ENCODE measurements around the gene LRRC4C. TPM values are rescaled to one million over a fixed set of nuclear protein-coding genes. Genes with fewer than 3 reads are reported as not detected.

The LRRC4C gene
- total and polyA plus RNA-seq, 4 donors: 0.10 to 0.93 (median 0.30) TPM

DNA sequence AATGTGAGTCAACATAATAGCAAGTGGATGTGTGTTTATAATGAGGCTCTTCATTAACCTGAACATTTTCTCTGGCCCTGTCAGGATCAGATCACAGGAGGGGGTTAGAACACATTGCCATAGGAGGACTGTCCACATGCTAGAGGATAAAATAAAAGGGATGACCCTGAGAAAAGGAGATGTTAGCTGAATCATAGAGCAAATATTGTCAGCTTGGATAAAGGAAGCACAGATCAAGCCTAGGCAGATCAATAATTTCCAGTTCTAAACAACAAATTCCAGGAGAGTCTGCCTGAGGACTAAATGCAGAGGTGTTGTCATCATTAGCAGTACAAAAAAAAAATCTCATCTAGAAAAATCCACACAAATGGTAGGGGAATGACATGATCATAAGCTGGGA, 337.9 kb downstream of the LRRC4C start:
- Histone ChIP-seq H3K27me3 (ENCODE audit: control insufficient read depth in 4 of 4, insufficient read depth in 4 of 4, low read length in 3 of 4) (no peaks in the 10 kb centered on the region), H3K4me3 (ENCODE audit: low read depth in 1 of 3, low read length in 3 of 3) (no peak overlapping the region), H3K27ac (ENCODE audit: low read depth in 1 of 2, low read length in 2 of 2) (no peak overlapping the region), H3K36me3 (ENCODE audit: control insufficient read depth in 4 of 4, insufficient read depth in 3 of 4, low read depth in 1 of 4, low read length in 3 of 4) (no peaks in the 10 kb centered on the region), H3K4me1 (ENCODE audit: control insufficient read depth in 4 of 4, insufficient read depth in 4 of 4, low read length in 3 of 4) (peaks cover 0 to 2% (median 0%) of the 10 kb centered on the region in 4 donors), H3K9me3 (ENCODE audit: control insufficient read depth in 4 of 4, low read length in 3 of 4) (no peaks in the 10 kb centered on the region), H3K9ac (ENCODE audit: low read depth in 1 of 2, low read length in 2 of 2) (no peak overlapping the region)
- DNase-seq (ENCODE audit: low spot score): no peak
- TF ChIP-seq HNF4A (conservative IDR thresholded peaks at IDR 0.05) (peak in 1 of 2 donors; percentile 32), YY1 (IDR thresholded peaks at IDR 0.05) (peak; percentile 32), GABPA (IDR thresholded peaks at IDR 0.05 in 1 of 2, conservative IDR thresholded peaks at IDR 0.05 in 1 of 2) (no peak), RXRA (IDR thresholded peaks at IDR 0.05) (peak in 1 of 2 donors; percentile 42), SP1 (IDR thresholded peaks at IDR 0.05) (no peak), RAD21 (IDR thresholded peaks at IDR 0.05) (peak in 1 of 2 donors; percentile 13), JUND (IDR thresholded peaks at IDR 0.05) (peak in 1 of 2 donors; percentile 44), FOXA2 (IDR thresholded peaks at IDR 0.05) (peak; percentile 27)

DNA sequence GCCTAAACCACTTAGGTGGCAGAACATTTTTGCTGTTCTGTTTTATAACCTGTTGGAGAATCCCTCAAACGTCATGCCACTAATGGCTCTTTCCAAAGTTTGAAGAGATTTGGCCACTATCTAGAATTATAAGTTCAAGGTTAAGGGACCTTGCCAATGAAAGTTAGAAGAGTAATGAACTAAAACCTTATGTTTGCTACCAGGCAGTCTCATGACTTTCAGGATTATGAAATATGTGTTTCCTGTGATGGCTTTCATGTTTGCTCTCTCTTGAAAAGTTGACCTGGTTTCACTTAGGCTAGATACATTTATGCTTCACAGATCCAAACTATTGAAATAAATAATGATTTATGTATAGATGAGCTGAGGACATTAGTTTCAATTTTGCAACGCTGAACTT, 340.0 kb downstream of the LRRC4C start:
- WGBS: 43% methylated on average over 2 of the region's 2 CpGs
- H3K4me3 ChIP-seq (ENCODE audit: low read depth in 1 of 3, low read length in 3 of 3): no peak overlapping the region
- peak overlapping the region in 1 of 2 donors; percentile 57 for H3K27ac ChIP-seq (ENCODE audit: low read depth in 1 of 2, low read length in 2 of 2)
- H3K9me3 ChIP-seq (ENCODE audit: control insufficient read depth in 4 of 4, low read length in 3 of 4): no peaks in the 10 kb centered on the region
- TF ChIP-seq GABPA (IDR thresholded peaks at IDR 0.05 in 1 of 2, conservative IDR thresholded peaks at IDR 0.05 in 1 of 2) (no peak), RXRA (IDR thresholded peaks at IDR 0.05) (peak; percentile 50 to 76), EGR1 (IDR thresholded peaks at IDR 0.05; ENCODE audit: low read depth in 2 of 2) (no peak), TAF1 (conservative IDR thresholded peaks at IDR 0.05) (no peak), FOXA1 (IDR thresholded peaks at IDR 0.05) (no peak), HNF4A (conservative IDR thresholded peaks at IDR 0.05) (peak; percentile 49 to 54), YY1 (IDR thresholded peaks at IDR 0.05) (peak; percentile 51), SP1 (IDR thresholded peaks at IDR 0.05) (peak; percentile 48), FOXA2 (IDR thresholded peaks at IDR 0.05) (no peak)
- TF ChIP-seq, protein P1, sequence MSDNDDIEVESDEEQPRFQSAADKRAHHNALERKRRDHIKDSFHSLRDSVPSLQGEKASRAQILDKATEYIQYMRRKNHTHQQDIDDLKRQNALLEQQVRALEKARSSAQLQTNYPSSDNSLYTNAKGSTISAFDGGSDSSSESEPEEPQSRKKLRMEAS (IDR thresholded peaks at IDR 0.05): no peak
- no peak for DNase-seq (ENCODE audit: low spot score)
- peaks cover 0 to 2% (median 0%) of the 10 kb centered on the region in 4 donors for H3K4me1 ChIP-seq (ENCODE audit: control insufficient read depth in 4 of 4, insufficient read depth in 4 of 4, low read length in 3 of 4)
- no peak overlapping the region for H3K9ac ChIP-seq (ENCODE audit: low read depth in 1 of 2, low read length in 2 of 2)
- no peaks in the 10 kb centered on the region for H3K36me3 ChIP-seq (ENCODE audit: control insufficient read depth in 4 of 4, insufficient read depth in 3 of 4, low read depth in 1 of 4, low read length in 3 of 4)
- no peaks in the 10 kb centered on the region for H3K27me3 ChIP-seq (ENCODE audit: control insufficient read depth in 4 of 4, insufficient read depth in 4 of 4, low read length in 3 of 4)

DNA sequence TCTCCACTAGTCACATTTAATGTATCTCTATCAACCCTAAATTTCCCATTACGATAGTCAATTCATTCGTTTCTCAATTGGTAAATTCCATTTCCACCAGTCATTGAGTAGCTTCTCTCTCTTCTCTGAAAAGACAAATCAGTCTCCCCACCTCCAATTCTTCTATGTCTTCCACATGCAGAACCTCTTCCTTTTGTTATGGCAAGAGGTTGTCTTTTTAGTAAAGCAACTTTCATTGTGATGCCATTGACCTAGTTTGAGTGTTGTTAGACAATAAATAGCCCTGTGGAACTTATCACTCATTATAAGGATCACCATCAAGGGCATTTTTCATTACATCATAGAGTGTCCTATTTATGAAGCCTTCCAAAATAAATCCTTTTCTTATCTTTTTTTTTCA, 340.9 kb downstream of the LRRC4C start:
- H3K4me3 ChIP-seq (ENCODE audit: low read depth in 1 of 3, low read length in 3 of 3): no peak overlapping the region
- H3K9ac ChIP-seq (ENCODE audit: low read depth in 1 of 2, low read length in 2 of 2): no peak overlapping the region
- H3K4me1 ChIP-seq (ENCODE audit: control insufficient read depth in 4 of 4, insufficient read depth in 4 of 4, low read length in 3 of 4): peaks cover 0 to 2% (median 0%) of the 10 kb centered on the region in 4 donors
- 77% methylated on average over 2 of the region's 2 CpGs for WGBS
- no peak for TF ChIP-seq RXRA (IDR thresholded peaks at IDR 0.05)
- TF ChIP-seq SP1 (IDR thresholded peaks at IDR 0.05): no peak
- TF ChIP-seq GABPA (IDR thresholded peaks at IDR 0.05 in 1 of 2, conservative IDR thresholded peaks at IDR 0.05 in 1 of 2): no peak
- TF ChIP-seq FOXA2 (IDR thresholded peaks at IDR 0.05): no peak
- no peak for TF ChIP-seq HNF4A (conservative IDR thresholded peaks at IDR 0.05)
- no peak for TF ChIP-seq FOXA1 (IDR thresholded peaks at IDR 0.05)
- no peak for TF ChIP-seq JUND (IDR thresholded peaks at IDR 0.05)
- no peak for TF ChIP-seq EGR1 (IDR thresholded peaks at IDR 0.05; ENCODE audit: low read depth in 2 of 2)
- TF ChIP-seq, protein P2, sequence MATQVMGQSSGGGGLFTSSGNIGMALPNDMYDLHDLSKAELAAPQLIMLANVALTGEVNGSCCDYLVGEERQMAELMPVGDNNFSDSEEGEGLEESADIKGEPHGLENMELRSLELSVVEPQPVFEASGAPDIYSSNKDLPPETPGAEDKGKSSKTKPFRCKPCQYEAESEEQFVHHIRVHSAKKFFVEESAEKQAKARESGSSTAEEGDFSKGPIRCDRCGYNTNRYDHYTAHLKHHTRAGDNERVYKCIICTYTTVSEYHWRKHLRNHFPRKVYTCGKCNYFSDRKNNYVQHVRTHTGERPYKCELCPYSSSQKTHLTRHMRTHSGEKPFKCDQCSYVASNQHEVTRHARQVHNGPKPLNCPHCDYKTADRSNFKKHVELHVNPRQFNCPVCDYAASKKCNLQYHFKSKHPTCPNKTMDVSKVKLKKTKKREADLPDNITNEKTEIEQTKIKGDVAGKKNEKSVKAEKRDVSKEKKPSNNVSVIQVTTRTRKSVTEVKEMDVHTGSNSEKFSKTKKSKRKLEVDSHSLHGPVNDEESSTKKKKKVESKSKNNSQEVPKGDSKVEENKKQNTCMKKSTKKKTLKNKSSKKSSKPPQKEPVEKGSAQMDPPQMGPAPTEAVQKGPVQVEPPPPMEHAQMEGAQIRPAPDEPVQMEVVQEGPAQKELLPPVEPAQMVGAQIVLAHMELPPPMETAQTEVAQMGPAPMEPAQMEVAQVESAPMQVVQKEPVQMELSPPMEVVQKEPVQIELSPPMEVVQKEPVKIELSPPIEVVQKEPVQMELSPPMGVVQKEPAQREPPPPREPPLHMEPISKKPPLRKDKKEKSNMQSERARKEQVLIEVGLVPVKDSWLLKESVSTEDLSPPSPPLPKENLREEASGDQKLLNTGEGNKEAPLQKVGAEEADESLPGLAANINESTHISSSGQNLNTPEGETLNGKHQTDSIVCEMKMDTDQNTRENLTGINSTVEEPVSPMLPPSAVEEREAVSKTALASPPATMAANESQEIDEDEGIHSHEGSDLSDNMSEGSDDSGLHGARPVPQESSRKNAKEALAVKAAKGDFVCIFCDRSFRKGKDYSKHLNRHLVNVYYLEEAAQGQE (IDR thresholded peaks at IDR 0.05): no peak
- TF ChIP-seq, protein P3, sequence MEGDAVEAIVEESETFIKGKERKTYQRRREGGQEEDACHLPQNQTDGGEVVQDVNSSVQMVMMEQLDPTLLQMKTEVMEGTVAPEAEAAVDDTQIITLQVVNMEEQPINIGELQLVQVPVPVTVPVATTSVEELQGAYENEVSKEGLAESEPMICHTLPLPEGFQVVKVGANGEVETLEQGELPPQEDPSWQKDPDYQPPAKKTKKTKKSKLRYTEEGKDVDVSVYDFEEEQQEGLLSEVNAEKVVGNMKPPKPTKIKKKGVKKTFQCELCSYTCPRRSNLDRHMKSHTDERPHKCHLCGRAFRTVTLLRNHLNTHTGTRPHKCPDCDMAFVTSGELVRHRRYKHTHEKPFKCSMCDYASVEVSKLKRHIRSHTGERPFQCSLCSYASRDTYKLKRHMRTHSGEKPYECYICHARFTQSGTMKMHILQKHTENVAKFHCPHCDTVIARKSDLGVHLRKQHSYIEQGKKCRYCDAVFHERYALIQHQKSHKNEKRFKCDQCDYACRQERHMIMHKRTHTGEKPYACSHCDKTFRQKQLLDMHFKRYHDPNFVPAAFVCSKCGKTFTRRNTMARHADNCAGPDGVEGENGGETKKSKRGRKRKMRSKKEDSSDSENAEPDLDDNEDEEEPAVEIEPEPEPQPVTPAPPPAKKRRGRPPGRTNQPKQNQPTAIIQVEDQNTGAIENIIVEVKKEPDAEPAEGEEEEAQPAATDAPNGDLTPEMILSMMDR (IDR thresholded peaks at IDR 0.05; ENCODE audit: low read depth, low read length, missing input control): no peak
- no peak for TF ChIP-seq YY1 (IDR thresholded peaks at IDR 0.05)
- TF ChIP-seq, protein P4, sequence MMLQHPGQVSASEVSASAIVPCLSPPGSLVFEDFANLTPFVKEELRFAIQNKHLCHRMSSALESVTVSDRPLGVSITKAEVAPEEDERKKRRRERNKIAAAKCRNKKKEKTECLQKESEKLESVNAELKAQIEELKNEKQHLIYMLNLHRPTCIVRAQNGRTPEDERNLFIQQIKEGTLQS (IDR thresholded peaks at IDR 0.05): no peak
- TF ChIP-seq RAD21 (IDR thresholded peaks at IDR 0.05): no peak
- TF ChIP-seq, protein P1 (IDR thresholded peaks at IDR 0.05): no peak
- no peak for TF ChIP-seq TAF1 (conservative IDR thresholded peaks at IDR 0.05)
- no peak for TF ChIP-seq HNF4G (IDR thresholded peaks at IDR 0.05)
- no peak for TF ChIP-seq NR2F2 (IDR thresholded peaks at IDR 0.05)
- TF ChIP-seq, protein P5, sequence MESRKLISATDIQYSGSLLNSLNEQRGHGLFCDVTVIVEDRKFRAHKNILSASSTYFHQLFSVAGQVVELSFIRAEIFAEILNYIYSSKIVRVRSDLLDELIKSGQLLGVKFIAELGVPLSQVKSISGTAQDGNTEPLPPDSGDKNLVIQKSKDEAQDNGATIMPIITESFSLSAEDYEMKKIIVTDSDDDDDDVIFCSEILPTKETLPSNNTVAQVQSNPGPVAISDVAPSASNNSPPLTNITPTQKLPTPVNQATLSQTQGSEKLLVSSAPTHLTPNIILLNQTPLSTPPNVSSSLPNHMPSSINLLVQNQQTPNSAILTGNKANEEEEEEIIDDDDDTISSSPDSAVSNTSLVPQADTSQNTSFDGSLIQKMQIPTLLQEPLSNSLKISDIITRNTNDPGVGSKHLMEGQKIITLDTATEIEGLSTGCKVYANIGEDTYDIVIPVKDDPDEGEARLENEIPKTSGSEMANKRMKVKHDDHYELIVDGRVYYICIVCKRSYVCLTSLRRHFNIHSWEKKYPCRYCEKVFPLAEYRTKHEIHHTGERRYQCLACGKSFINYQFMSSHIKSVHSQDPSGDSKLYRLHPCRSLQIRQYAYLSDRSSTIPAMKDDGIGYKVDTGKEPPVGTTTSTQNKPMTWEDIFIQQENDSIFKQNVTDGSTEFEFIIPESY (IDR thresholded peaks at IDR 0.05): no peak
- no peak for DNase-seq (ENCODE audit: low spot score)
- no peaks in the 10 kb centered on the region for H3K27me3 ChIP-seq (ENCODE audit: control insufficient read depth in 4 of 4, insufficient read depth in 4 of 4, low read length in 3 of 4)
- no peaks in the 10 kb centered on the region for H3K9me3 ChIP-seq (ENCODE audit: control insufficient read depth in 4 of 4, low read length in 3 of 4)
- H3K27ac ChIP-seq (ENCODE audit: low read depth in 1 of 2, low read length in 2 of 2): no peak overlapping the region
- no peaks in the 10 kb centered on the region for H3K36me3 ChIP-seq (ENCODE audit: control insufficient read depth in 4 of 4, insufficient read depth in 3 of 4, low read depth in 1 of 4, low read length in 3 of 4)

Measured in liver (tissue), 9 donors.